ENCODE measurements around the gene KCNS3.

GRCh38 chr2:17864676-17865075, 13.8 kb upstream of the KCNS3 start:
- TF ChIP-seq CTCF (conservative IDR thresholded peaks at IDR 0.05): no peak
- TF ChIP-seq EZH2 (IDR thresholded peaks at IDR 0.05; ENCODE audit: low read depth): no peak

Measured in PC-9 (cell line).